Ishikawa (cell line): Measurements from ENCODE around the gene CIT.

Source experiments
- CEBPB ChIP-seq: IDR thresholded peaks from 2 replicates; pipeline ENCODE4 v1.6.1; 2012
- CREB1 ChIP-seq: IDR thresholded peaks from 2 replicates; pipeline ENCODE4 v1.6.1; 2012; ENCODE audit warnings: low read depth
- EGR1 ChIP-seq: IDR thresholded peaks from 2 replicates; pipeline ENCODE4 v1.6.1; 2012
- EP300 ChIP-seq: IDR thresholded peaks from 2 replicates; pipeline ENCODE4 v1.6.1; 2012; ENCODE audit warnings: borderline replicate concordance
- FOXM1 ChIP-seq: IDR thresholded peaks from 2 replicates; pipeline ENCODE4 v1.6.1; 2012; ENCODE audit warnings: low read depth, borderline replicate concordance
- RAD21 ChIP-seq: IDR thresholded peaks from 2 replicates; pipeline ENCODE4 v1.6.1; 2012; ENCODE audit warnings: low read depth
- TAF1 ChIP-seq: IDR thresholded peaks from 2 replicates; pipeline ENCODE4 v1.6.1; 2012; ENCODE audit warnings: low read depth, mild to moderate bottlenecking
- TCF12 ChIP-seq: IDR thresholded peaks from 2 replicates; pipeline ENCODE4 v1.6.1; 2012; ENCODE audit warnings: low read depth
- TEAD4 ChIP-seq: IDR thresholded peaks from 2 replicates; pipeline ENCODE4 v1.6.1; 2012
- YY1 ChIP-seq: IDR thresholded peaks from 2 replicates; pipeline ENCODE4 v1.6.1; 2012; ENCODE audit warnings: low read depth
- ZBTB7A ChIP-seq: IDR thresholded peaks from 2 replicates; pipeline ENCODE4 v1.6.1; 2012; ENCODE audit warnings: low read depth
- TF ChIP-seq, protein P1 (sequence below): IDR thresholded peaks from 2 replicates; pipeline ENCODE4 v1.6.1; 2012; ENCODE audit warnings: low read depth, mild to moderate bottlenecking
- TF ChIP-seq, protein P2 (sequence below): IDR thresholded peaks from 2 replicates; pipeline ENCODE4 v1.6.1; 2012
- TF ChIP-seq, protein P3 (sequence below): IDR thresholded peaks from 2 replicates; pipeline ENCODE4 v1.6.1; 2012

CIT gene

DNA sequence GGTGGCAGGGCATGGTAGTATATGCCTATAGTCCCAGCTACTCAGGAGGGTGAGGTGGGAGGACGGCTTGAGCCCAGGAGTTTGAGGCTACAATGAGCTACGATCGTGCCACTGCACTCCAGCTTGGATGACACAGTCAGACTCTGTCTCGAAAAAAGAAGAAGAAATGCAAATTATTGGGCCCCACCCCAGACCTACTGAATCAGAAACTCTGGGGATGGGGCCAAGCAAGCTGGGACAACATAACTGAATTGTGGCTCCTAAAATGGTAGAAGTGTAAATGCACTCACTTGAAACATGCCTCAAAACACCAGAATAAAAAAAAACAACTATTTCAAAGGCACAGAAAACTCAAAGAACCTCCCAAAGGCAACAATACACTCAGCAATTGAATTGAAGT lies 37.0 kb downstream of the CIT start:
- TF ChIP-seq, protein P1, sequence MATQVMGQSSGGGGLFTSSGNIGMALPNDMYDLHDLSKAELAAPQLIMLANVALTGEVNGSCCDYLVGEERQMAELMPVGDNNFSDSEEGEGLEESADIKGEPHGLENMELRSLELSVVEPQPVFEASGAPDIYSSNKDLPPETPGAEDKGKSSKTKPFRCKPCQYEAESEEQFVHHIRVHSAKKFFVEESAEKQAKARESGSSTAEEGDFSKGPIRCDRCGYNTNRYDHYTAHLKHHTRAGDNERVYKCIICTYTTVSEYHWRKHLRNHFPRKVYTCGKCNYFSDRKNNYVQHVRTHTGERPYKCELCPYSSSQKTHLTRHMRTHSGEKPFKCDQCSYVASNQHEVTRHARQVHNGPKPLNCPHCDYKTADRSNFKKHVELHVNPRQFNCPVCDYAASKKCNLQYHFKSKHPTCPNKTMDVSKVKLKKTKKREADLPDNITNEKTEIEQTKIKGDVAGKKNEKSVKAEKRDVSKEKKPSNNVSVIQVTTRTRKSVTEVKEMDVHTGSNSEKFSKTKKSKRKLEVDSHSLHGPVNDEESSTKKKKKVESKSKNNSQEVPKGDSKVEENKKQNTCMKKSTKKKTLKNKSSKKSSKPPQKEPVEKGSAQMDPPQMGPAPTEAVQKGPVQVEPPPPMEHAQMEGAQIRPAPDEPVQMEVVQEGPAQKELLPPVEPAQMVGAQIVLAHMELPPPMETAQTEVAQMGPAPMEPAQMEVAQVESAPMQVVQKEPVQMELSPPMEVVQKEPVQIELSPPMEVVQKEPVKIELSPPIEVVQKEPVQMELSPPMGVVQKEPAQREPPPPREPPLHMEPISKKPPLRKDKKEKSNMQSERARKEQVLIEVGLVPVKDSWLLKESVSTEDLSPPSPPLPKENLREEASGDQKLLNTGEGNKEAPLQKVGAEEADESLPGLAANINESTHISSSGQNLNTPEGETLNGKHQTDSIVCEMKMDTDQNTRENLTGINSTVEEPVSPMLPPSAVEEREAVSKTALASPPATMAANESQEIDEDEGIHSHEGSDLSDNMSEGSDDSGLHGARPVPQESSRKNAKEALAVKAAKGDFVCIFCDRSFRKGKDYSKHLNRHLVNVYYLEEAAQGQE, result no peak

DNA sequence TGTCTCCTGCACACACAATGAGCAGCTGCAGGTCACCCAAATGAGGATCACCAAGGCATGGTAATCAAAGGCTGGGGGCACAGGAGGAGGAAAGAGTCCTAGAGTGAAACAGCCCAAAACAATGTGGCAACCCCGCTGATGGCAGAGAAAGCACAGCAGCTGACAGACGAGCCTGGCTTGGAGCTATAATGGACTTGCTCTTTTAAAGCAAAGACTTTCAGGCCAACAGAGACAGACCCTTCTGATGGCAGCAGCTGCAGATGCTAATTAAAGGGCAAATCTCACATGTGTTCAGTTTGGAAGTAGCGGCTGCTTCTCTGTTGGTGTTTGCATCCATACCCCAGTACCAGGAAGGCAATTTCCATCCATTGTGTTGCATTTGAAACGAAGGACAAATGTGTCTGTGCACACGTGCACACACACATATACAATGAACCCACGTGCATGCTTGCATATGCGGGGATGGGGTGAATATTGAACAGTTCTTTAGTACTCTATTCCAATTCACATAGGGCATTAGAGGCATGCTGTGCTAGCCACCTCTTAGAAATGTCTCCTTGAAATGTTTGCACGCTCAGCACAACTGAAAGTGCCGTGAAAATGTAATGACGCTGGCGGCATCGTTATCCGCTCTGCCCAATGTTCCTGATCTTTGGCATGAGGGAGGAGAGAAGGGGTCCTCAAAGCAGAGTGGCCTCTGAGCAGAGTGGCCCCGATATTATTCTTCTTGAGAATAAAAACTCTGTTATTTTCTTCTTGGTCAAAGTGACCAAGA lies 38.1 kb downstream of the CIT start:
- TF ChIP-seq RAD21 (no peak), CEBPB (no peak), TAF1 (no peak), YY1 (no peak), CREB1 (no peak), EP300 (no peak), FOXM1 (no peak), EGR1 (no peak), TEAD4 (no peak), TCF12 (no peak), ZBTB7A (no peak)
- TF ChIP-seq, protein P1, result no peak
- TF ChIP-seq, protein P2, sequence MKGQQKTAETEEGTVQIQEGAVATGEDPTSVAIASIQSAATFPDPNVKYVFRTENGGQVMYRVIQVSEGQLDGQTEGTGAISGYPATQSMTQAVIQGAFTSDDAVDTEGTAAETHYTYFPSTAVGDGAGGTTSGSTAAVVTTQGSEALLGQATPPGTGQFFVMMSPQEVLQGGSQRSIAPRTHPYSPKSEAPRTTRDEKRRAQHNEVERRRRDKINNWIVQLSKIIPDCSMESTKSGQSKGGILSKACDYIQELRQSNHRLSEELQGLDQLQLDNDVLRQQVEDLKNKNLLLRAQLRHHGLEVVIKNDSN, result no peak
- TF ChIP-seq, protein P3, sequence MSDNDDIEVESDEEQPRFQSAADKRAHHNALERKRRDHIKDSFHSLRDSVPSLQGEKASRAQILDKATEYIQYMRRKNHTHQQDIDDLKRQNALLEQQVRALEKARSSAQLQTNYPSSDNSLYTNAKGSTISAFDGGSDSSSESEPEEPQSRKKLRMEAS, result no peak

DNA sequence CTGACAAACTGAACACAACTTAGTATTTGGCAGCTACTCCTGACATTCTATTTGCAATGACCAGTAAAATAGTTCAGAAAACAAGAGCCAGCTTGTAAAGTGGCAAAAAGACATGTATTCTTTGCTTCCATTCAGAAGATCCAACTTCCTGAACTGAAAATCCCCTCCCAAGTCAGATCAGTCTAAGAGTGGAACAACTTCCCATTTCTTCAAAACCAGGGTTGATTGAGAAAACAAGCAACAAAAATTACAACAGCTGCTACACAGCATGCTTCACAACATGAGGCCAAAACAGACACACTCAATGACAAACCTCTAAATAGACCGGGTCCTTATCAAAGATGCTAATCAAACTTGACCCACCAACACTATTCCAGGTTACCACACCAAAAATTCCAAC lies 40.3 kb downstream of the CIT start:
- TF ChIP-seq RAD21 (no peak), TCF12 (no peak), EGR1 (no peak)

DNA sequence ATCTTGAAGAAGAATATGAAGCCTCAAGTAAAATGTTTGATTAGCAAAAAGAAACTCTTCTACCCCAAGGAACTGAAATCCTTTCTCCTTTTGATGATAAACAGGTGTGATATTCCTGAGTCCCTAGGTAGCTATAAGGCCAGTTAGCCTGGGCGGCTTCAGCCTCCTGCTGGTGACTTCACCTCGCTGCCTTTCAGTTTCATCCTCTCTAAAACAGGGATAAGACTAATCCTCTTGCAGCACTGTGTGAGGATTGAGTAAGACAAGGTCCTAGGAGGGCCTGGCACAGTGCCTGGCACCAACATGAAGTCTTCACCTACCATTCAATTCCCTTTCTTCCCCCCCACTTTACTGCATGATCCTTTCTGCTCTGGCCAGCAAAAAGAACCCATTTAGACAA lies 42.1 kb downstream of the CIT start:
- TF ChIP-seq EGR1, result no peak
- no peak for TF ChIP-seq TAF1
- no peak for TF ChIP-seq ZBTB7A
- no peak for TF ChIP-seq YY1
- TF ChIP-seq TEAD4, result no peak
- TF ChIP-seq, protein P3, result no peak

DNA sequence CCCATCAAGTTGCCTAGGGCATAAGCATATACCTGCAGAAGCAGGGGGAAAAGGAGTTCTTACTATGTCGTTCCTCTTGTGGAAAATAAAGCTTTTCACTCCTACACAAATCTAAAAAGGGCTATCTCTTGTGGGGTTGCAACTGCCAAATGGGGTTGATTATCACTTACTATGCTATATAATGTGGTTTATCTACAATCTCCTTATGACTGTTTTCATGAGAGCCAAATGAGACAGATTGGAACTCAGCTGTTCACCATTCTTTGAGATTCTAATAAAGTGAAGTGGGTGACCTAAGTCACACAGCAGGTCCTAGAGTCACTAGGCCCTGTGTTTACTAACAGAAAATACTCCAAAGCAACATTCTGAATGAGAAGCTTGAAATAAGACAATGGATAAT lies 47.7 kb downstream of the CIT start:
- TF ChIP-seq YY1, result no peak
- TF ChIP-seq RAD21, result no peak
- TF ChIP-seq, protein P3, result no peak

DNA sequence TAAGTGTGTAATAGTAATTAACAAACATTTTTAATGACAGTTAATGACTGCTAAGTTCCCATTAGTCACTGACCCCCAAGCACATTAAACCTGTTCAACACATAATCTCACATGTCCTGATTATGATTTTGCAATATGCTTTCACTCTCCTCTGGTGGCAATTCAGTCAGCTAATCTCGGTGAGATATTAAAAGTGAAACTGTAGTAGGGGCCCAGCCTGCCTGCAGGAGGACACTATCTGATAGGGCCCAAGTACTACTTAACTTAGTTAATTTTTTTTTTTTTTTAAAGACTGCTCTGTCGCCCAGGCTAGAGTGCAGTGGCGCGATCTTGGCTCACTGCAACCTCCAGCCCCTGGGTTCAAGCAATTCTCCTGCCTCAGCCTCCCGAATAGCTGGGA lies 48.8 kb downstream of the CIT start:
- TF ChIP-seq EP300, result no peak
- no peak for TF ChIP-seq YY1
- TF ChIP-seq FOXM1, result no peak
- no peak for TF ChIP-seq RAD21
- no peak for TF ChIP-seq EGR1
- no peak for TF ChIP-seq ZBTB7A
- no peak for TF ChIP-seq CEBPB
- no peak for TF ChIP-seq CREB1
- no peak for TF ChIP-seq TAF1
- TF ChIP-seq, protein P2, result no peak
- TF ChIP-seq, protein P1, result no peak
- no peak for TF ChIP-seq TCF12
- TF ChIP-seq, protein P3, result no peak
- no peak for TF ChIP-seq TEAD4
